ENCODE data around the gene KRR1.
"Not testable (repeated sequence)": the region's sequence is repeated elsewhere in the genome, so short reads cannot be mapped to it uniquely, and the experiment has no call there.

The KRR1 gene

DNA sequence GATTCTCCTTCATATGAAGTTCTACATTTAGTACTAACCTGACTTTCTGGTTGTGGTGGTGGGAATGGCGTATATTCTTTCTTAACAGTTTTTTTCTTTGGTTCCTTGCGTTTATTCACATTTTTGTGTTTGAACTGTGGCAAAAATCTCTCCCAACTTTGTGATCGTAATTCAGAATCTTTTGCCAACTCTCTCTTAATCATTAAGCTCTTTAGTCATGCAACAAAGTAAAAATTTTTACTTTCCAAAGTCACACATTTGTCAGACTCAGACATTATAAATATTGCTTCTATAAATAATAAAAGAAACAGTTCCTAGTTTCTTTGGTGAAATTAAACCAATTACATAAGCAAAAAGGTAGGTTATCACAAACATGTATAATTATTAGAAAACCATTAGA, 7.5 kb downstream of the KRR1 start:
- no peak overlapping the region for H3K4me3 ChIP-seq (ENCODE audit: low read depth, low read length)
- no peak for DNase-seq (ENCODE audit: low read depth)
- TF ChIP-seq, protein P1, sequence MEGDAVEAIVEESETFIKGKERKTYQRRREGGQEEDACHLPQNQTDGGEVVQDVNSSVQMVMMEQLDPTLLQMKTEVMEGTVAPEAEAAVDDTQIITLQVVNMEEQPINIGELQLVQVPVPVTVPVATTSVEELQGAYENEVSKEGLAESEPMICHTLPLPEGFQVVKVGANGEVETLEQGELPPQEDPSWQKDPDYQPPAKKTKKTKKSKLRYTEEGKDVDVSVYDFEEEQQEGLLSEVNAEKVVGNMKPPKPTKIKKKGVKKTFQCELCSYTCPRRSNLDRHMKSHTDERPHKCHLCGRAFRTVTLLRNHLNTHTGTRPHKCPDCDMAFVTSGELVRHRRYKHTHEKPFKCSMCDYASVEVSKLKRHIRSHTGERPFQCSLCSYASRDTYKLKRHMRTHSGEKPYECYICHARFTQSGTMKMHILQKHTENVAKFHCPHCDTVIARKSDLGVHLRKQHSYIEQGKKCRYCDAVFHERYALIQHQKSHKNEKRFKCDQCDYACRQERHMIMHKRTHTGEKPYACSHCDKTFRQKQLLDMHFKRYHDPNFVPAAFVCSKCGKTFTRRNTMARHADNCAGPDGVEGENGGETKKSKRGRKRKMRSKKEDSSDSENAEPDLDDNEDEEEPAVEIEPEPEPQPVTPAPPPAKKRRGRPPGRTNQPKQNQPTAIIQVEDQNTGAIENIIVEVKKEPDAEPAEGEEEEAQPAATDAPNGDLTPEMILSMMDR (IDR thresholded peaks at IDR 0.05; ENCODE audit: control insufficient read depth, extremely low read depth, insufficient read depth), result no peak

DNA sequence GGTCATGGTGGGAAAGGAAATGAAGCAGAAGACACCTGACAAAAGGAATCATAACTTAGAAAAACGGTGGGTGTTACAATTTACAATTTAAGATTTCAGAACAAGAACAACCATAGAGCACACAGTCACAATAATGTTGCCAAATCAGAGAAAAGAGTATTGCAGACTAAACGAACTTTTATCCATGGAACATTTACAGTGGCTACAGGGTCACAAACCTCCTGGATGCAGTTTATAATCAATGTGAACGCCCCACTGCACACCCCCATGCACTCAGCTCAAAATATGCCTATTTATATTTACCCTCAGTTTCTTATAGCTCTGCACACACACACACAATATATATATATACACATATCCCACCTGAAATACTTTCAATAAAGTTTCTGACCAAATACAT, 8.0 kb downstream of the KRR1 start:
- TF ChIP-seq, protein P1 (IDR thresholded peaks at IDR 0.05; ENCODE audit: control insufficient read depth, extremely low read depth, insufficient read depth), result no peak
- H3K4me3 ChIP-seq (ENCODE audit: low read depth, low read length), result no peak overlapping the region
- no peak for DNase-seq (ENCODE audit: low read depth)

DNA sequence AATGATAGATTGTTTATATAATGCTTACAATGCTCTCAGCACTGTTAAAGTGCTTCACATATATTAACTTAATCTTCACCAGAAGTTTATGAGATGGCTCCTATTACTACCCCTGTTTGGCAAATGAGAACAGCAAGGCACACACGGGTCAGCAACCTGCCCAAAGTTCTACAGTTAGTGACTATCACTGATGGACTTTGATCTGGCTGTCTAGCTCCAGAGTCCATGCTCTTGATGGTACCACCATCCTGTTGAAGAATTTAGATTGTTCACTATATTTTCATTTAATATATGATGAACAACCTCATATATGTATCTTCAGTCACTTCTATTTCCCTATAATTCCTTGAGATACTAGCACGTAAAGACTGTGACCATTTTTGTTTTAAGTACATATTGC, 20.2 kb downstream of the KRR1 start:
- no peak for DNase-seq (ENCODE audit: low read depth)
- H3K4me3 ChIP-seq (ENCODE audit: low read depth, low read length), result no peak overlapping the region
- TF ChIP-seq, protein P1 (IDR thresholded peaks at IDR 0.05; ENCODE audit: control insufficient read depth, extremely low read depth, insufficient read depth), result no peak

DNA sequence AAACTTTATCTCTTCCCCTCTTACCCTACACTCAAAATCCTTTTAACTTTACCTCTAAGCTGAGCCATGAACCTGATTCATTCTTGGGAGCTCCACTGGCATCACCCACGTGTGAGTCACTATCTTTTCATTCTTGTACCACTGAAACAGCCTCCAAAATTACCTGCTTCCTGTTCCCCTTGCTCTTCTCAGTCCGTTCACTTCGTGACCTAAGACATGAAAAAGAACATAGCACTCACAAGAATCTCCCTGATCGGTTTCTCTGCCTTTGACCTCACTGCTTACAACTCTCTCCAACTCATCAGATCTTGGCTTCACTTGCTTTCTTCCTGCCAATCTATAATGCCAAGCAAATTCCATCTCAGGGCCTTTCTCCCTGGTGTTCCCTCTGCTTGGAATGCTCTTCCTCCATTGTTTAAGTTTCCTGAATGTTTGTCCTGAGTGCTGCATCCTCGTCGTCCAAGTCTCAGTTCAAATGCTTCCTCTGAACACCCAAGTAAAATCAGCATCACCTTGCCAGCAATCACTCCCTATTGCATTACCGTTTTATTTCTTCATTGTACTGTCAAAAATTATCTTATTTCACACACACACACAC, 21.7 kb downstream of the KRR1 start:
- TF ChIP-seq, protein P1 (IDR thresholded peaks at IDR 0.05; ENCODE audit: control insufficient read depth, extremely low read depth, insufficient read depth), result no peak
- H3K4me3 ChIP-seq (ENCODE audit: low read depth, low read length), result no peak overlapping the region
- DNase-seq (ENCODE audit: low read depth), result peak; percentile 50

DNA sequence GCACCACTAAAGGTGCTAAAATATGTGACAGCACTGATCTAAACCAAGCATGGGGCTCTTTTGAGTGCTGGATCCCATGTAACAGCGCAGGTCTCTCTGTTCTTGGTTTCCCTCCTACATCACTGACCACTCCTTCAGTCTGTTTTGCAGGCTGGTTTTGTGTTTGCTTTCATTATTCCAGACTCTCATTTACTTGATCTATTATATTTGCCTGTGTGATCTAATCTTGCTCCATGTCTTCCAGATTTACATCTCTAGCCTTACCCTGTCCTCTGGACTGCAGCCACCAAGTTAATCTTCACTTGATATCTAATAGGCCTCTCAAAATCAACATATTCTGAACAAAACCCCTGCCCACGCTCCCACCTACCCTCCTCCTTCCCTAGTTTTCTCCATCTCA, 22.2 kb downstream of the KRR1 start:
- DNase-seq (ENCODE audit: low read depth), result peak; percentile 58
- H3K4me3 ChIP-seq (ENCODE audit: low read depth, low read length), result no peak overlapping the region
- TF ChIP-seq, protein P1 (IDR thresholded peaks at IDR 0.05; ENCODE audit: control insufficient read depth, extremely low read depth, insufficient read depth), result no peak

DNA sequence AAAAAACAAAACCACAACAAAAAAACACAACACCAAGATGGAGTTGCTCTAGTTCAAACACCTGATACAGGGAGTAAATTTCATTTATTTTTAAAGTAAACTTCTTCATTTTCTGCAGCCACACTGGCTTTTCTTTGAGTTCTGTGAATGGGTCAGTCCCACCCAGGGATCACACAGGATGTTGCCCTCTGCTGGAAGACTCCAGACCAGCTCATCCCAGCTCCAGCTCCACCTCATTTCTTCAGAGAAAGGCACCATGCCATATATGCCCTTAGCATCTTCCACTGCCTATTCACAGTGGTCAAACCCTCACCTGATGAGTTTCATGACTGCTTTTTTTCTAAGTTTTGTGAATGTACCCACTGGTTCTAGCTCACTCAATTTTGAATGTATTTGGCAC, 22.9 kb downstream of the KRR1 start:
- no peak overlapping the region for H3K4me3 ChIP-seq (ENCODE audit: low read depth, low read length)
- no peak for DNase-seq (ENCODE audit: low read depth)
- TF ChIP-seq, protein P1 (IDR thresholded peaks at IDR 0.05; ENCODE audit: control insufficient read depth, extremely low read depth, insufficient read depth), result peak; percentile 27; the same call in 1 of the 2 replicates

DNA sequence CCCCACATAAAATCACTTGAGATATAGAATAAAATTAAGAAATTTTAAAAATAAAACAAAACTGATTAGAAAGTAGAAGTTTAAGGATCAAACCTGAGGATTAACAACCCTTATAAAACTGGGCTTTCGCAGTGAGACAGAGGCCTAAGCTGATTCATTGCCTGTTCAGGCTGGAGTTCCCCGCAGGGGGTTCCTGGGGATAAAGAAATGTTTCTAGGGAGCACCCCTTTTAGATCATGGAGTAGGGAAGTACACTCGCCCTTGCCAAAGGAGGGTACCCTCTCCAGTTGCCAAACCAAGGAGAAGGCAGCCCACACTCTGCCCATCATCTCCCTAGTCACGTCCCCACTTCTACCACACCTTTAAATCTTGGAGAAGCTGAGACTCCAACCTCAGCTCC, 24.1 kb downstream of the KRR1 start:
- H3K4me3 ChIP-seq (ENCODE audit: low read depth, low read length), result no peak overlapping the region
- no peak for DNase-seq (ENCODE audit: low read depth)
- TF ChIP-seq, protein P1 (IDR thresholded peaks at IDR 0.05; ENCODE audit: control insufficient read depth, extremely low read depth, insufficient read depth), result no peak

DNA sequence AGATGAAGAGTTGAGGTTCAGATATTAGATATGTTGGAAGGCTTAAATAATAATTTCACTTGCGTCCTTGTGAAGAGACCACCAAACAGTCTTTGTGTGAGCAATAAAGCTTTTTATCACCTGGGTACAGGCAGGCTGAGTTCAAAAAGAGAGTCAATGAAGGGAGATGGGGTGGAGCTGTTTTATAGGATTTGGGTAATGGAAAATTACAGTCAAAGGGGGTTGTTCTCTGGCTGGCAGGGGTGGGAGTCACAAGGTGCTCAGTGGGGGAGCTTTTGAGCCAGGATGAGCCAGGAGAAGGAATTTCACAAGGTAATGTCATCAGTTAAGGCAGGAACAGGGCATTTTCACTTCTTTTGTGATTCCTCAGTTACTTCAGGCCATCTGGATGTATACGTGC, 27.0 kb downstream of the KRR1 start:
- DNase-seq (ENCODE audit: low read depth); H3K4me3 ChIP-seq (ENCODE audit: low read depth, low read length): not testable (repeated sequence)

Data from LNCaP clone FGC (cell line).